Left colon (tissue), 2 donors: ENCODE results near the gene NKAIN2. TPM values are rescaled to one million over a fixed set of nuclear protein-coding genes. Genes with fewer than 3 reads are reported as not detected.
"Not testable (repeated sequence)": the region's sequence is repeated elsewhere in the genome, so short reads cannot be mapped to it uniquely, and the experiment has no call there.

ENCODE experiments used
- ATAC-seq: fragments of 200-7000 bp; cut with Tn5 transposase; one replicate; pipeline ENCODE4 v1.9.1; 2020; ENCODE audit warnings: mild to moderate bottlenecking, moderate library complexity
- DNase-seq, 2 donors: peaks; one replicate each; pipeline ENCODE4 v3.0.0-alpha.2; 2020
- intact Hi-C, 2 donors: fragments of 100-400 bp; cut with DNase I in 1 of 2; cut with micrococcal nuclease in 1 of 2; formaldehyde crosslinking; loops; one replicate each; pipeline versions ENCODE4 v1.11.2 to v1.14.0; 2022; cut with DNase I, micrococcal nuclease
- total RNA-seq, 2 donors: library from RNA; stranded (reverse); fragmentation: NEBNext Ultra II Directional; extraction: Animal tissue kit (Norgen Biotek cat#: 25700); gene quantifications; one replicate each; pipeline ENCODE4 v1.2.1, GENCODE V29; 2021
- donor health status: DM: no; HTN: no; CAD: no.
- donor health status: DM: yes; HTN: yes; CAD: no.

Gene NKAIN2
- total RNA-seq, 2 donors from 2014 or later: 0.12 to 0.14 TPM

DNA sequence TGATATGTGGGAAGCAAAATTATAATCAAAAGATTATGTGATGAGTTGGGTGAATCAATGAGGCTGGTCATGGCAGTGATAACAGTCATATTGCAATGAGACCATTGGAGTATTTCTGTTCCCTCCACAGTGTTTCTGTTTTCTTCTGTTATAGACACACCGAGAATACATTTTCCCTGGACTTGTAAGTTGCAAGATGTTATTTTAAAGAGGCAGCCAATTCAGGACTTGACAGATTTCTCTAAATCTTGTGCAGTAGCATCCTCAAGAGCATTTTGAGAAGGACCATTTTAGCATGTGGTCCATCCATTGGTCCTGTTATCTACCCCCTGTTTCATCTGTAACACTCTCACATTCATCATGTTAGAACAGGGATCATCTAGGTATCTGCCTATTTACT is 55.6 kb downstream of the NKAIN2 start:
- no peak for ATAC-seq
- intact Hi-C loops: no loop called here

DNA sequence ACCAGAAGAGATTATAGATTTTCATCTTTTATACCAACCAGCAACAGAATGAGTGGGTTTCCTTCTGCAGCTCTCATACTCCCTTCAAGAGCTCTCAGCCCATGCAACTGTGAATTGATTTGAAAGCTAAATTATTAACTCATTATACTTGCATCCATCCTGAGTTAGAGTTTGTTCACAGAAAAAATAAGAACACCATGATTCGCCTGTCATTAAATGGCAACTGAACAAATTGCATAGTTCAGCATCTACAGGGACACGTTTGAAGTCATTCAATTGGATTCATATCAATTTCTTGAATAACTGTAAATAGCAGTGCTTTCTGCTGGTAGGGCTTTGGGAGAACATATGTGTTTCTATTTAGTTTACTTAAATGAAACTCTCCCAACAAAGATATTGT is 65.7 kb downstream of the NKAIN2 start:
- intact Hi-C loops: no loop called here
- DNase-seq (no peak), ATAC-seq (no peak)

More for the DNA sequence above, 55.6 kb downstream of the NKAIN2 start:
- no peak for DNase-seq

DNA sequence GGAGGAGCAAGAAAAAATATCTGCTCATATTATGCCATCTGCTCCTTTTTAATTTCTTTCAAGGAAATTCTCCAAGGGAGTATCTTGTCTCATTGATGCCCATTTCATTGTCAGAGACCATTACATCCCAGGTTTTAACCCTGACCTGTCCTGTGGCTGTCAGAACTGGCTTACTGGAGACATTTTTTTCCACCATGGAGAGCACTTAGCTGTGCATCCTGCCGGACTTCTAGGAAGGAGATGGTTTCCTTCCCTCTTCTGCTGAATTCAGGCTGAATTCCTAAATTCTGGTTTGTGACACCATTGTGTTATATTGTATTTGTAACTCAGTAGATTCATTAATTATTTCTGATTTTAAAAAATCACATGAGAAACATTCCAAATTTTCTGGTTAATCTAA is 70.3 kb downstream of the NKAIN2 start:
- no peak for DNase-seq
- no peak for ATAC-seq
- intact Hi-C loops: no loop called here

DNA sequence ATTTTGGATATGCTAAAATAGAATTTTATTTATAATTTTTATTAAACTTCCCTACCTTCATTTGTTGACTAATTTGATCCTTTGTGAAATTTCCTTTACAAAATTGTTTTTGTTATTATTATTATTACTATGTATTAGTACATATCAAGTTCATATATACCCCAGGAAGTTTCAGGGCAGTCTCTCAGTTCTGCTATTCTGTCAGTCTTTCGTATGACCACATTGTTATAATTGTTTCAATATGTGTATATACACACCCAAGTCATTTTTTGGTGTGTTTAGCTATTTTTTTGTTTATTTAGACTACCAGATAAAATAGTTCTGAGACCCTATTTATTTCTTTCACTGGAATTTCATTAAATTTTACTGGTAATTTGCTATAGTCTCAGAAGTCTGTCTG is 72.1 kb downstream of the NKAIN2 start:
- intact Hi-C loops: no loop called here
- DNase-seq (no peak), ATAC-seq (no peak)

DNA sequence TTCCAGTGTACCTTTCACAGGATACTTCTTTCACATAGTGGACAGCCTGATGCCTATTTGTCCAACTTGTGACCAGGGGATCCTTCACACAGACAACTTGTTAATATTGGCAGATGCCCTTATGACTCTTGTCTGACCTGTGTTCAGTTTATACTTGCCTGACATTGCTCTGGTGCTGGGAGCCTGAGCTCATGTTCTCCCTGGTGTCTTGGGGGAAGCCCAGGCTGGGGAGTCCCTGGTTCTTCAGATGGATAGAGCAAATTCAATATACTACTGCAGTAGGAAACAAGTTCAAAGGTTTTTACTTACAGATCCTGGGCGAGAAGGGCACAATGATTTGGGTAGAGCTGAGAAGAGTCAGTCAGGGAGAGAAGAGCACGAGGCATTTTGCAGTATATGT is 76.1 kb downstream of the NKAIN2 start:
- intact Hi-C loops: no loop called here
- ATAC-seq: no peak
- DNase-seq: no peak

DNA sequence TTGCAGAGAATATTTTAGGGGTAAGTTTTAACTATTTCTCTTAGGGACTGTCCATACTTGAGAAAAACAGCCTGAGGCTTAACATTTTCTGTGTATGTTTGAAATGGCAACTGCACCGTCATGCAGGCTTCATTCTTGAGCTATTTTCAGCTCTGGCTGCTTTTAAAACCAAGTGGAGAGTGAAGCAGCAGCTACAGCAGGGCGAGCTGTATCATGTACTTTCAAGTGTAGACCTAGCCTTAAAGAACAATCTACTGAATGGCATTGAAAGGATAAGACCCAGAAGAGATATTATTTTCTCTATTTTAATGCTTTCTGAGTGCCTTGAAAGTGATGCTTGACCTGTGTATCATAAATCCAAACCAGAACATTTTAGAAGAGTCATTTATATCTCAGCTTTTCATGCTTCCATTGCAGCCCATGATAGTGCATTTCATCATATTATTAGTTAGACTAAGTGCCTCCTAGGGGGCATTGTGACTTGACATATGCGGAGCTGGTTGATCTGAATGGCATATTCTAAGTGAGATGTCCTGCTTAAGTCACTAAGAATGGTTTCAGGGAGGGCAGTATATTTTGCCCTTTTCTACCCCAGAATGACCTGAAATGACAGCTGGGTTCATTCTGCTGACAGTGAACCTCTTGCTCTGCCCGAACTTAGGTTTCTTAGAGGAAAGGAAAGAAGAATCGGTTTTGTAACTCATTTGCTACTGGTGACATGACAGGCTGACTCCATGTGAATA is 85.3 kb downstream of the NKAIN2 start:
- intact Hi-C loops: no loop called here
- DNase-seq (no peak), ATAC-seq (no peak)

DNA sequence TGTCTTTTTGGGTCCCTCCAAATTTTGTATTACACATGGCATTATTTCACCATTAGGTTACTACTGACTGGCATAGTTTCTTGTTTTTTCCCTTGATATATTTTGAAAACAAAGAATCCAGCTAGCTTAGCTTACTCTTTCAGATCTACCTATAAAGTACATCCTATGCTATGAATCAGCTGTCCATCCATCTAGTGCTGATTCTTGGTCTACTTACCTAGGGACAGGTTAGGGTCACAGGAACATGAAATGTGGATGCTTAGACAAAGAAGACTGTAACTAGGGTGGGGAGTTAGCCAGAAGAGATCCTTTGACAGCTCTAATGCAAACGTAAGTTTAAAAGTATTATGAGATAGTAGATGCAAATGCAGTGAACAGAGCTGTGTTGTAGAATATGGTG is 91.7 kb downstream of the NKAIN2 start:
- ATAC-seq (no peak), DNase-seq (no peak)
- intact Hi-C loops: no loop called here

DNA sequence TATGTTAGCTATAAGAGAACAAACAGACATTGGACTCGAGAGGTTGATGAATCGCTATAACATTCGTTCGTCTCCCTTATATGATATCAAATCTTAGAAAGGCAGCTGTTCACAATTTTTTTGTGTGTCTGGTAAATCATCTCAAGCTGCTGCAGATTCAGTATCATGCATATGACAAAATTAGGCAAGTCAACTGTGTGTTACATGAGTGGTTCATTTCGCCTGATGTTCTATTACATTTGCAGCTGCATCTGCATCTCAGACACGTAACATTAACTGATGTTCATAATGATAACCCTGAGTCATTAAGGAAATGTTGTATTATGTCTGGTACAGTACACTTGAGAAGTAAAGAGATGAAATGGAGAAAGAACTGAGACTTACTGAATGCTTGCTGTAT is 92.1 kb downstream of the NKAIN2 start:
- intact Hi-C loops: no loop called here
- ATAC-seq: no peak
- DNase-seq: no peak

DNA sequence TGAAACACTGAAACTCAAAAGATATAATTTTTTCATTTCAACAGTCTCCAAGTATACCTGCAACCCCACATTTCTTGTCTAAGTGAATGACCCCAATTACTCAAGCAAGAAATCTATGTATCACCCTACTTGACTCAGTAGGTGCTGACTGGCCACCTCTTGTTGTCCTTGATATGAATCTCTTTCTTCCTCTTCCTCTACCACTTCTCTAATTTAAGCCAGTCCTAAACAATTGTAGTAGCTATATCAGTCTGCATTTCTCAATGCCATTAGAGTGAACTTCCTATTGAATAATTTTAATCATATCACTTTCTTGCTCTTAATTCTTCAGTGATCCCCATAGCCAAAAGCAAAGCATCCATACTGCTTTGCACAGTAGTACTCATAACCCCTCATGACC is 93.2 kb downstream of the NKAIN2 start:
- ATAC-seq (no peak), DNase-seq (no peak)
- intact Hi-C loops: no loop called here

DNA sequence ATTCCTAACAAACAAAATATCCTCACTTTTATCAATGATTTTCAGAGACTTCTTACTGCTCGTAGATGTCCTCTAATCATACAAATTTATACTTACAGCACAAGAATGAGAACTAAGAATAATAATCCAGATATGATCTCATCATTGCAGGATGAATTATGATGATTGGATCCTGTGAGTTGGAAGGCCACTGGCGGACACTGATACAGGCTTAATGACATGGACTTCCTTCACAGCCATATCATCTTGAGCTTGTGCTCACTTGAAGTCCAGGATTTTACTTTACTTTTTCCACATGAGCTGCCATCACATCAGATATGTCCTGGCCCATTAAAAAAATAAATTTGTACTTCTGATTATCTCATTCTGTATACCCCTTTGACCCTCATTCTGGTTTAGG is 94.3 kb downstream of the NKAIN2 start:
- DNase-seq (no peak), ATAC-seq (no peak)
- intact Hi-C loops: no loop called here

DNA sequence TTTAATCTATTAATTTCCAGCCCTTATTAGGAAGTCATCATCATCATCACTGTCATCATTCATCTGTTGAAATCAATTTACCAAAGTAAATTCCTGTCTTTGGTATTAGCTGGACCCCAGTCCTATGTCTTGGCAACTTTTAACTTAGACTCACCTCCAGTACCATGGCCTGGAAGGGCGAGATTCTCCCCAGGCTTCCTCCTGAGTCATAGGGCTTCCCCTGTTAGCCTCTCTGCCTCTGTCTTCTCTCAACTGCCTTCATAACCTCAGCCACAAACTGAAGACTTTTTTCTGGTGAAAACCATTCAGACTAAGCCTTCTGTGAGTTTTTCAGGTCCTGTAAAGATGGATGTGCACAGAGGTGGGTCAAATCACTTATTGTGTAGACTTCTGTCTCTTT is 95.0 kb downstream of the NKAIN2 start:
- no peak for DNase-seq
- intact Hi-C loops: no loop called here
- ATAC-seq: no peak

DNA sequence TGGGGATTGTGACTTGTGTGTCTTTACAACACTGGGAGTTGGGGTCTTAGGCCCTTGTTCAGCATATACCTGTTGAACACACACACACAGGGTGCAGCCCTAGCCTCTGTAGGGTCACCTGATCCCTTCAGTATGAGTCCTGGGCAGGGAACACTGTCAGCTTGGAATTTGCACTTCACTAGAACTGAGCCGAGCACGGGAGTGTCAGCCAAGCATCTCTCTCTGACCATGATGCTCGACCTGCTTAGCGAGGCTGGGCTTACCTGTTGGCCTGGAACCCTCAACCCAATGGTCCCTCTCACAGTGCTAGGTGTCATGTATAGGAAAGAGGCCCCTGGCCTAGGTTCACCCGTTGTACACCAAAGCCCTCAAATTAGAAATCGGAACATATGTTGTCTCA is 96.1 kb downstream of the NKAIN2 start:
- intact Hi-C loops: no loop called here
- no peak for DNase-seq
- ATAC-seq: no peak

DNA sequence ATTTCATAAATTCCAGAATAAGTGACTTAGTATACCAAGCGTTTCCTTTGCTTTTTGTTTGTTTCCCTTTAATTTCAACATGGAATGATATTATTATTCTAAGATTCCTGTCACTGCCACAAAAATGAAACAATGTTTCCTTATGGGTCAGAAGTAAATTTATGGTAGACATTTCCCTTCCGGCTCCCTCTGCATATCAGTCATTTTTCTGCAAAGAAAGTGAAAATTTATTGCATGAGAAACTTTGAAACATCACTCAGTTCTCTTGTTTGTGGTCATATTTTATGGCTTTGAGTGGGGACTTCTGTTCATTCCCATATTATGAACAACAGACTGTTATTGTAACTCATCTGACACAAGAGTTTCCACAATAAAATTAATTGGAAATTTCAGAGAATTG is 97.8 kb downstream of the NKAIN2 start:
- DNase-seq (no peak), ATAC-seq (no peak)
- intact Hi-C loops: no loop called here

DNA sequence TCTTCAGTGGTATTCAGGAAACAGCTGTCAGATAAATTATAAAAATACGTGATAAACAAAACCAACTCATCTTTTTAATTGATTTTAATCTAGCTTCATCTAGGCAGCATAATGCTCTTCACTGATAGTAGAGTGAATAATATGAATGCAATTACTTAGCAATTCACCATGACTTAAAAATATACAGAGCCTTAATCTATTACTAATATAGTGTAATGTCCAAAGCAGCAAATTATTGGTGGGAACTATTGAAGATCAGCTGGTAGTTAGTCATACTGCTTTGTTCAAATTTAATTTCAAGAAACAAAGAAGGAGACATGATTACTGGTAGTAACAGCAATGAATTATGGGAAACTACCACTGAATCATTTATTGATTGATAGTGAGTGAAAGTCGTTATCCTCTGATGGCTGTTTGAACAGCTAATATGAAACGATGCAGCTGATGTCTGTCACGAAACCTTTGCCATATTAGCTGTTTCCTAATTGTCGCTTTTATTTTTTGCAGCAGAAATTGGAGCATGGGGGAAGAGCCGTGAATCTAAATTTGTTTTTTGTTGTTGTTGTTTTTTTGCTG is 99.2 kb downstream of the NKAIN2 start:
- DNase-seq (no peak), ATAC-seq (no peak)
- intact Hi-C loops: no loop called here

DNA sequence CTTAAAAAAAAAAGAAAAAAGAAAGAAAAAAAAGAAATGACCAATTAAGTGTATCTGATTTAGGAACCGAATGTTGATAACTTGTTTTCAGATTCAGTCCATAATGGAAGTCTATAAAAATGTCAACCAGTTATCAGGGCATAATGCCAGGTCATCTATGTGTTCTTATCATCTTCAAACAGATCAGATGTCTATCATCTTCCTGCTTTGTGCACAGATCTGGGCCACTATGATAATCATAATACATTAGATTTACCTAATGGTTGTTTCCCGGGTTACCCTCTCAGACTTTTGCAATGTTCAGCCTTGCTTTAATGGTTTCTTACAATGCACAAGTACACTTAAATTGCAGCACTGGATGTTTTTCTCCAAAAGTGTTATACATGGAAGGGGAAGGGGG is 100.6 kb downstream of the NKAIN2 start:
- intact Hi-C loops: no loop called here
- ATAC-seq (no peak), DNase-seq (no peak)

DNA sequence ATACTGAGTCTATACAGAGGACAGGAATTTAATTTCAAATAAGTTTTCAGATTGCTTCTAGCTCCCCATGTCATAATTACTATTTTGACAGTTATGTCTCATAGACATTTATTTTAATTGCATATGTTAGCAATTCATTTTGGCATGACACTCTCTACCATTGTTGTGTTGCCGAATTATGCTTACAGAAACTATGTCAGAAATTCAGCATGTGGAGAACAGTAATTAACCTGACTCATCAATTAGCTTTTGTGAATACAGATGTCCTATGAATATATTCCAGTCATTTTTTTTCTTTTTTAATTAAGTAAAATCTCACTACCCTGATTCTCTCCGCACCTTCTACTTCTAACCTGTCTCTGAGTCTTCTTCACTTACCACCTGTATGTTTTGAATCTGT is 105.1 kb downstream of the NKAIN2 start:
- DNase-seq: no peak
- ATAC-seq: no peak
- intact Hi-C loops: no loop called here

DNA sequence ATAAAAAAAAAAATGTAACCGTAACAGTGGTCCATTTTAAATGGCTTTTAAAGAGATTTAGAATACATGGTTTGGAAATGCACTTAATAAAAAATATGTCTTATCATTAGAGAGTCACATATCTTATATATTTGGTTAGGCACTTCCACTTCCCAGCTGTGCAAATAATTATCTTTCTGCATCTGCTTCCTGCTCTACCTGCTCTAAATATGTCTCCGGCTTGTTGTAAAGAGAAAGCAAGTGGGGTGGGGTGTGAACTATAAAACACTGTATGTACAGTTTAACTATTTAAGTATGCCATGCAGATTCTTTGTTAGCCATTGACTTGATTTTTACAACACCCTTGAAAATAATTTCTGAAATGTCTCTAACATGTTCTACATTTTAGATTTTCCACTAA is 106.3 kb downstream of the NKAIN2 start:
- DNase-seq: no peak
- ATAC-seq: peak; percentile 64
- intact Hi-C loops: no loop called here

DNA sequence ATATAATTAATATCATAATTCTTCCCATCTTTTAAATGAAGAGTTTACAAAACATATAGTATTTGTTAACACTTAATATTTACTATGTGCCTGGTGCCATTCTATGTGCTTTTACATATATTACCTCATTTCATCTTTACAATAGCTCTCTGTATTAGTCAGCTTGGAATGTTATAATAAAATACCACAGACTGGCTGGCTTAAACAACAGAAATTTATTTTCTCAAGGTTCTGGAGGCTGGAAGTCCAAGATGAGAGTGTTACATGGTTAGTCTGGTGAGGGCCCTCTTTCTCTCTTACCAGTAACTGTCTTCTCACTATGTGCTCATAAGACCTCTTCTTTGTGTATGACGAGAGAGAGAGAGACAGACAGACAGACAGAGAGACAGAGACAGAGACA is 110.2 kb downstream of the NKAIN2 start:
- DNase-seq: no peak
- no peak for ATAC-seq
- intact Hi-C loops: no loop called here

DNA sequence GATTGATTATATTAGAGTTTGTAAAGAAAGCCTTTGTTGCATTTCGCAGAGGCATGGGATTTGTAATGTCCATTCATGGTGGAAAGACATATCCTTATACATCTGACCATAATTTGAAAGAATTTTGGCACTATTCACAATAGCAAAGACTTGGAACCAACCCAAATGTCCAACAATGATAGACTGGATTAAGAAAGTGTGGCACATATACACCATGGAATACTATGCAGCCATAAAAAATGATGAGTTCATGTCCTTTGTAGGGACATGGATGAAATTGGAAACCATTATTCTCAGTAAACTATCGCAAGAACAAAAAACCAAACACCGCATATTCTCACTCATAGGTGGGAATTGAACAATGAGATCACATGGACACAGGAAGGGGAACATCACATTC is 119.7 kb downstream of the NKAIN2 start:
- not testable (repeated sequence) for ATAC-seq, DNase-seq
- intact Hi-C loops: loop anchor here in 1 of 2 donors (5.0 kb wide), 1 partner anchor 34 kb away; no protein-coding TSS in a partner anchor

DNA sequence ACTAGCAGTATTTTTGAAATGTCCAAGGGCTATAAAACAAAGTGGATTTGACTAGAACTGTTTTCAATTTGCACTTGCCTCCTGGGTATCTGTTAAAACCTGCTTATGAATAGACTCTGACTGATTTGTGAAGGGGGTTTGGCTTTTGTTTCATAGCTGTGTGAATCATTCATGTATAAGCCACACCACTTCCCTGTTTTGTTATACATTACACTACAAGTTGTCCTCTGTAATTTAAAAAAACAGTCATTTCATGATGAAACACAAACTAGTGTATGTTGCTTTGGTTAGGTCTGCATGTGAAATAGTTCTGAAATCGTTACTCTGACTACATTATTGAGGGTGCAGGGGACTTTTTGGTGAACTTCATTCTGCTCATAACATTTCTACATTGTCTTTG is 121.7 kb downstream of the NKAIN2 start:
- intact Hi-C loops: no loop called here
- no peak for DNase-seq

DNA sequence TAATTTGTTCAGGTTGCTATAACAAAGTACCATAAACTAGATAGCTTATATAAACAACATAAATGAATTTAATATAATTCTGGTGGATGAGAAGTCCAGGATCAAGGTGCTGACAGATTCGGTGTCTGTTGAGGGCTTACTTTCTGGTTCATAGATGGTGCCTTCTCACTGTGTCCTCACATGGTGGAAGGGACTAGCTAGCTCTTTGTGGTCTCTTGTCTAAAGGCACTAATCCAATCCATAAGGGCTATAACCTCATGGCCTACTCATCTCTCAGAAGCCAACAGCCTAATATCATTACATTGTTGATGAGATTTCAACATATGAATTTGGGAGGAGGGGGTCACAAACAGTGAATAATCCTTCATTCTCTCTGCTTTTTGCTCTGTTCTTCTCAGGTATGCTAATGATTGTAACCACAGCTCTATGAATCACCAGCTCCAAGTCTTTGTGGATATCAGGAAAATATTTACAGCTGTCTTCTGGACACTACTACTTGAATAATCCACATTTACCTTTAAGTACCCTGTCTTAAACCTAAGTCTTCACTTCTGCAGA is 122.3 kb downstream of the NKAIN2 start:
- intact Hi-C loops: no loop called here
- DNase-seq: no peak
- ATAC-seq: no peak

More for the DNA sequence above, 121.7 kb downstream of the NKAIN2 start:
- no peak for ATAC-seq
